ENCODE results near the gene ATP6V0A4. TPM values are rescaled to one million over a fixed set of nuclear protein-coding genes. Genes with fewer than 3 reads are reported as not detected.

Gene ATP6V0A4
- total and polyA plus RNA-seq, 7 donors: not detected

DNA sequence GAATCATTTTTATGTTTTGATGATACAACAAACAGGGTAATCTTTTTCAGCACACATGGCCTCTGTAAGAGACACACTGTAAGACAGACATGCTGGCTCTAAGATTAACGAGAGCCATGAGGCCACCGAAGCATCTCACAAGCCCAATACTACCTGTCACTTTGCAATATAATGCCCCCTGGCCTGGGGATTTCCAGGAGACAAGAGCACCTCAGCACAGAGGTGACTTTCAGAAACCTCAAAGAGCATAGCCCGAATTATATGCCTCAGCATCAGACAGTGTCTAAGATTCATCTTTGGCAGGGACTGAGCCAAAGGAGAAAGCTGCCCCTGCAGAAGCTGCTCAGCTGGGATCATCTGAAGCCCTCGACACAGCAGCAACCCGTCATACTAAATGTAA is 44.4 kb downstream of the ATP6V0A4 start:
- no peak for DNase-seq
- TF ChIP-seq, protein P1, sequence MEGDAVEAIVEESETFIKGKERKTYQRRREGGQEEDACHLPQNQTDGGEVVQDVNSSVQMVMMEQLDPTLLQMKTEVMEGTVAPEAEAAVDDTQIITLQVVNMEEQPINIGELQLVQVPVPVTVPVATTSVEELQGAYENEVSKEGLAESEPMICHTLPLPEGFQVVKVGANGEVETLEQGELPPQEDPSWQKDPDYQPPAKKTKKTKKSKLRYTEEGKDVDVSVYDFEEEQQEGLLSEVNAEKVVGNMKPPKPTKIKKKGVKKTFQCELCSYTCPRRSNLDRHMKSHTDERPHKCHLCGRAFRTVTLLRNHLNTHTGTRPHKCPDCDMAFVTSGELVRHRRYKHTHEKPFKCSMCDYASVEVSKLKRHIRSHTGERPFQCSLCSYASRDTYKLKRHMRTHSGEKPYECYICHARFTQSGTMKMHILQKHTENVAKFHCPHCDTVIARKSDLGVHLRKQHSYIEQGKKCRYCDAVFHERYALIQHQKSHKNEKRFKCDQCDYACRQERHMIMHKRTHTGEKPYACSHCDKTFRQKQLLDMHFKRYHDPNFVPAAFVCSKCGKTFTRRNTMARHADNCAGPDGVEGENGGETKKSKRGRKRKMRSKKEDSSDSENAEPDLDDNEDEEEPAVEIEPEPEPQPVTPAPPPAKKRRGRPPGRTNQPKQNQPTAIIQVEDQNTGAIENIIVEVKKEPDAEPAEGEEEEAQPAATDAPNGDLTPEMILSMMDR (IDR thresholded peaks at IDR 0.05): no peak
- Histone ChIP-seq H3K9me3 (no peaks in the 10 kb centered on the region), H3K36me3 (no peaks in the 10 kb centered on the region), H3K4me3 (no peak overlapping the region), H3K27me3 (no peaks in the 10 kb centered on the region), H3K27ac (no peak overlapping the region), H3K4me1 (no peaks in the 10 kb centered on the region)
- 66 to 91% methylated on average over 5 of the region's 5 CpGs for WGBS, 2 donors
- intact Hi-C loops (cut with DNase I): no loop called here

DNA sequence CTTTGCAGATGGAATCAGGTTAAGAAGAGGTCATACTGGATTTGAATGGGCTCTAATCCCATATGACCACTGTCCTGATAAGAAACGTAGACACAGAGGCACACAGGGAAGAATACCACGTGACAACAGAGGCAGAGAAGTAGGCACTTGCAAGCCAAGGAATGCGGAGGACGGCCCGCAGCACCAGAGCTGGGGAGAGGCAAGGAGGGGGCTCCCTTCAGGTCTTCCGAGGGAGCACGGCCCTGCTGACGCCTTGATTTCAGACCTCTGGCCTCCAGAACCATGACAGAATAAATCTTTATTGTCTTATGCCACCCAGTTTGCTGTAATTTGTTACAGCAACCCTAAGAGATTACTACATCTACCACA is 44.9 kb downstream of the ATP6V0A4 start:
- H3K9me3 ChIP-seq: no peaks in the 10 kb centered on the region
- intact Hi-C loops (cut with DNase I): no loop called here
- no peaks in the 10 kb centered on the region for H3K36me3 ChIP-seq
- H3K4me1 ChIP-seq: no peaks in the 10 kb centered on the region
- H3K27ac ChIP-seq: no peak overlapping the region
- WGBS, 2 donors: 78 to 80% methylated on average over 8 of the region's 8 CpGs
- no peak for DNase-seq
- TF ChIP-seq POLR2AphosphoS5 (IDR thresholded peaks at IDR 0.05) (no peak), EP300 (IDR thresholded peaks at IDR 0.05) (no peak), POLR2A (IDR thresholded peaks at IDR 0.05) (no peak)
- TF ChIP-seq, protein P1 (IDR thresholded peaks at IDR 0.05): no peak
- H3K4me3 ChIP-seq: no peak overlapping the region
- no peaks in the 10 kb centered on the region for H3K27me3 ChIP-seq

DNA sequence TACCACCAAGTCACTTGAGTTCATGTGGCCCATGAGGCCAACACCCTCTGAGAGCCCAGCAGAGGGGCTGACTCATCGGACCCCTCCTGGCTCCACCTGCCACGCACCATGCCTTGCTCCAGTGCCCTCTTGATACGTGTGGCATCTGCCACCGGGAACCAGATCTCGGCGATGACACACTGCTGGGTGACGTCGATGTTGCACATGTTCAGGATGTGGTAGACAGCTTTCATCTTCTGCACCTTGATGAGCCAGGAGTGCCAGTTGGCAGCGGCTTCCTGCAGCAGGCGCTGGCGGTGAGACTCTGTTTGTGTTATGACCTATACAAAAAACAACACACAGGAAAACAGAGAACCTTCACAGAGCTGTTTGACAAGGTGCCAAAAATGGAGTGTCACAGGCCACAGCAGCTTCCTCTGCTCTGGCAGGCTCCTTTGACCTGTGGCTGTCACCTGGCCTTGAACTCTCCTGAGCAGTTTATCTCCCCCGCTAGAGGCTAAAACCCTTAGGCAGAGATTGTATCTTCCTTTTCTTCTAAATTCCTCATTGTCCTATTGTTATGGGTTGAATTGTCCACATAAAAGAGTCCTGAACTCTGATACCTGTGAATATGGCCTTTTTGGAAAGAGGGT is 45.4 kb downstream of the ATP6V0A4 start:
- Histone ChIP-seq H3K27ac (no peak overlapping the region), H3K9me3 (no peaks in the 10 kb centered on the region), H3K27me3 (no peaks in the 10 kb centered on the region), H3K4me1 (no peaks in the 10 kb centered on the region), H3K36me3 (no peaks in the 10 kb centered on the region), H3K4me3 (no peak overlapping the region)
- TF ChIP-seq, protein P1 (IDR thresholded peaks at IDR 0.05): no peak
- TF ChIP-seq POLR2AphosphoS5 (IDR thresholded peaks at IDR 0.05): no peak
- TF ChIP-seq POLR2A (IDR thresholded peaks at IDR 0.05): no peak
- TF ChIP-seq EP300 (IDR thresholded peaks at IDR 0.05): no peak
- no peak for DNase-seq
- WGBS, 2 donors: 23 to 43% methylated on average over 12 of the region's 12 CpGs
- intact Hi-C loops (cut with DNase I): no loop called here

DNA sequence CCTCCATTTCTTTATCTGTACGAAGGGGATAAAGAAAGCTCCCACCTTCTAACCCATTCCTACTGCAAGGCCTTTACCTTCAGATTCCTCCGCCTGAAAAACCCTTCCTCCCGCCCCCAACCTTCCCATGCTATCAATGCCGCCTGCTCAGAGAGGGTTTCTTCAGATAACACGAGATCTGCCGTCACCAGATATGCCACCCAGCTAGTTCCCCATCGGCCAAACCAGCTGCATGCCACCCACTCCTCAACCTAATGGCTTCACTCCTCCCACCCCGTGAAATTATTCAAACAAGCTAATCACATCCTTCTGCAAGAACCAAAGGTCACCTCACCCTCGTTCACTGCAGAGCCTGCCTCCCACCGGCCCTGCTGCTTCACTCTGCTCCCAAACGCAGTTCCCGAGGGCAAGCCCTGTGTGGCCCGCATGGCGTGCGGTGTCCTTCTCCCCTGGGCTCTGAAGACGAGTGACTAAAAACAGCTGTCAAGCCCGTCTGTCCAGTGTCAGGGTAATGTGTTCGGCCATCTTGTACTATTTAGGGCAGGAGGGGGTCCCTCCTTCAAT is 47.0 kb downstream of the ATP6V0A4 start:
- TF ChIP-seq POLR2AphosphoS5 (IDR thresholded peaks at IDR 0.05): no peak
- TF ChIP-seq POLR2A (IDR thresholded peaks at IDR 0.05): no peak
- TF ChIP-seq, protein P1 (IDR thresholded peaks at IDR 0.05): no peak
- TF ChIP-seq EP300 (IDR thresholded peaks at IDR 0.05): no peak
- no peak overlapping the region for H3K4me3 ChIP-seq
- H3K4me1 ChIP-seq: no peaks in the 10 kb centered on the region
- no peak overlapping the region for H3K27ac ChIP-seq
- DNase-seq: no peak
- H3K27me3 ChIP-seq: no peaks in the 10 kb centered on the region
- intact Hi-C loops (cut with DNase I): no loop called here
- 86% methylated on average over 18 of the region's 18 CpGs for WGBS, 2 donors
- no peaks in the 10 kb centered on the region for H3K36me3 ChIP-seq
- H3K9me3 ChIP-seq: no peaks in the 10 kb centered on the region

DNA sequence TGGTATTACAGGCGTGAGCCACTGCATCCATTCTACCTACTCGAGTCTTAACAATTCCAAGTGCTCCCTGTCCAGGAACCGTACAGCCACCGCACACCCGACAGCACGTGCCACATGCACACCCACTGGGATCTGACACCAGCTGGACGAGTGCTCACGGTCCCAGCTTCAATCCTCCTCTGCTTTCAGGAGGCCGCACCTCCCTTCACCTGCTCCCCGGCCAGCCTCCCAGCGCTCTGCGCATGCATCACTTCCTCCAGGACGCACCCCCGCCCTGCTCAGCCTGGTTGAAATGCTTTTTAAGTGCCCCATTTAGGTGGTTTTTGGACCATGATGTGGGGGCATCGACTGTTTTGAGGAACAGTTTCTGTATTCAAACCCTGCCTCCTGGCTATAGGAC is 47.5 kb downstream of the ATP6V0A4 start:
- Histone ChIP-seq H3K4me1 (no peaks in the 10 kb centered on the region), H3K27ac (no peak overlapping the region), H3K36me3 (no peaks in the 10 kb centered on the region), H3K9me3 (no peaks in the 10 kb centered on the region), H3K4me3 (no peak overlapping the region), H3K27me3 (no peaks in the 10 kb centered on the region)
- intact Hi-C loops (cut with DNase I): no loop called here
- TF ChIP-seq, protein P1 (IDR thresholded peaks at IDR 0.05): no peak
- TF ChIP-seq EP300 (IDR thresholded peaks at IDR 0.05) (no peak), POLR2A (IDR thresholded peaks at IDR 0.05) (no peak), POLR2AphosphoS5 (IDR thresholded peaks at IDR 0.05) (no peak)
- 91 to 94% methylated on average over 15 of the region's 15 CpGs for WGBS, 2 donors
- DNase-seq: no peak
